Measurements from ENCODE around the gene MEIOB. TPM values are rescaled to one million over a fixed set of nuclear protein-coding genes. Genes with fewer than 3 reads are reported as not detected.

The MEIOB gene
- total RNA-seq, 1 experiment from 2014 or later: 1.3 TPM

GRCh38 chr16:1895949-1896675 is 24.1 kb upstream of the MEIOB start:
- no peak for DNase-seq
- H3K23me2 ChIP-seq (ENCODE audit: insufficient read length, low read depth, low read length, poor library complexity, severe bottlenecking): no peaks in the 10 kb centered on the region
- no peak overlapping the region for H3K27ac ChIP-seq (ENCODE audit: insufficient read length, low read depth, low read length)
- no peaks in the 10 kb centered on the region for H3K79me2 ChIP-seq (ENCODE audit: insufficient read depth, low read length)
- H3K9ac ChIP-seq (ENCODE audit: extremely low read depth, insufficient read length, low read length): no peak overlapping the region
- H3K18ac ChIP-seq (ENCODE audit: insufficient read length, low read depth, low read length): no peak overlapping the region
- no peak overlapping the region for H2BK120ac ChIP-seq (ENCODE audit: low read depth, low read length, poor library complexity, severe bottlenecking)
- no peak overlapping the region for H2AK5ac ChIP-seq (ENCODE audit: insufficient read length, low read length)
- no peak overlapping the region for H2BK20ac ChIP-seq (ENCODE audit: low read depth, low read length, poor library complexity, severe bottlenecking)
- no peaks in the 10 kb centered on the region for H3K79me1 ChIP-seq (ENCODE audit: insufficient read depth, low read depth, low read length, poor library complexity, severe bottlenecking)
- no peak overlapping the region for H2BK15ac ChIP-seq (ENCODE audit: low read depth, low read length)
- H3K9me3 ChIP-seq (ENCODE audit: control insufficient read depth, low read depth, low read length): no peaks in the 10 kb centered on the region
- peaks cover 52% of the 10 kb centered on the region for H3K27me3 Mint-ChIP-seq (ENCODE audit: low read depth)
- H3K56ac ChIP-seq (ENCODE audit: insufficient read length, low read depth, low read length): no peak overlapping the region
- no peak overlapping the region; a peak in 1 of 5 replicates for H3K4me3 Mint-ChIP-seq
- no peaks in the 10 kb centered on the region for H3K27me3 ChIP-seq (ENCODE audit: insufficient read depth, low read length)
- H3K27ac Mint-ChIP-seq: no peak overlapping the region; a peak in 1 of 7 replicates
- no peaks in the 10 kb centered on the region for H3K4me1 ChIP-seq (ENCODE audit: insufficient read depth, low read length)
- H3K4ac ChIP-seq (ENCODE audit: low read depth, low read length): no peak overlapping the region
- no peak overlapping the region for H3K23ac ChIP-seq (ENCODE audit: insufficient read length, low read depth, low read length)
- no peak overlapping the region for H4K91ac ChIP-seq (ENCODE audit: insufficient read length, low read depth, low read length)
- peaks cover 4 to 6% of the 10 kb centered on the region in 2 experiments for H3K4me1 Mint-ChIP-seq
- WGBS (ENCODE audit: extremely low coverage, insufficient read length, low lambda C conversion rate): no CpG with 5 or more reads among the region's 27 CpGs
- H3K4me2 ChIP-seq (ENCODE audit: insufficient read depth, insufficient read length, low read length): no peak overlapping the region
- no peak for TF ChIP-seq CTCF (conservative IDR thresholded peaks at IDR 0.05)
- H3T11ph ChIP-seq (ENCODE audit: low read length): no peak overlapping the region
- H2AFZ ChIP-seq (ENCODE audit: low read length): no peak overlapping the region
- no peak overlapping the region for H2BK12ac ChIP-seq (ENCODE audit: insufficient read length, low read depth, low read length)
- H4K5ac ChIP-seq (ENCODE audit: insufficient read length, low read depth, low read length): no peak overlapping the region
- no peak overlapping the region for H4K8ac ChIP-seq (replicated peaks; ENCODE audit: insufficient read length, low read depth, low read length)
- H3K14ac ChIP-seq (ENCODE audit: insufficient read depth, low read length): no peak overlapping the region
- H3K9me3 Mint-ChIP-seq: no peaks in the 10 kb centered on the region
- no peak overlapping the region for H2BK5ac ChIP-seq (ENCODE audit: insufficient read length, low read length)
- H3K36me3 Mint-ChIP-seq (ENCODE audit: insufficient read depth in 1 of 3, low read depth in 3 of 3): no peaks in the 10 kb centered on the region
- H4K20me1 ChIP-seq (ENCODE audit: control insufficient read depth, insufficient read depth, insufficient read length): no peaks in the 10 kb centered on the region

Data from H9 (cell line).